GM12873 (cell line): ENCODE results near the gene BOLA3.

Source experiments
- CTCF ChIP-seq: IDR thresholded peaks from 2 replicates; pipeline ENCODE4 v1.5.1; 2012; ENCODE audit warnings: low read depth, mild to moderate bottlenecking, moderate library complexity, low read length, control low read depth; ENCODE audit not compliant: insufficient read depth; ENCODE audit errors: missing control alignments

The BOLA3 gene

DNA sequence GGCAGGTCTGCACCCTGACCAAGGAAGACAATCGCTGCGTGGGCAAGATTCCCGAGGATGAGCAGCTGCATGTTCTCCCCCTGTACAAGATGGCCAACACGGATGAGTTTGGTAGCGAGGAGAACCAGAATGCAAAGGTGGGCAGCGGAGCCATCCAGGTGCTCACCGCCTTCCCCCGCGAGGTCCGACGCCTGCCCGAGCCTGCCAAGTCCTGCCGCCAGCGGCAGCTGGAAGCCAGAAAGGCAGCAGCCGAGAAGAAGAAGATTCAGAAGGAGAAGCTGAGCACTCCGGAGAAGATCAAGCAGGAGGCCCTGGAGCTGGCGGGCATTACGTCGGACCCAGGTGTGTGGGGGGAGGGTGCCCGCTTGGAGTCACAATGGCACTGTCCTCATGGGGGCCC, 48.4 kb downstream of the BOLA3 start:
- no peak for TF ChIP-seq CTCF

- TF ChIP-seq CTCF, result no peak
These were observed 50.1 kb downstream of the BOLA3 start for GRCh38 chr2:74097574-74097973.

- TF ChIP-seq CTCF, result no peak
These were observed 51.7 kb downstream of the BOLA3 start for GRCh38 chr2:74096052-74096451.

DNA sequence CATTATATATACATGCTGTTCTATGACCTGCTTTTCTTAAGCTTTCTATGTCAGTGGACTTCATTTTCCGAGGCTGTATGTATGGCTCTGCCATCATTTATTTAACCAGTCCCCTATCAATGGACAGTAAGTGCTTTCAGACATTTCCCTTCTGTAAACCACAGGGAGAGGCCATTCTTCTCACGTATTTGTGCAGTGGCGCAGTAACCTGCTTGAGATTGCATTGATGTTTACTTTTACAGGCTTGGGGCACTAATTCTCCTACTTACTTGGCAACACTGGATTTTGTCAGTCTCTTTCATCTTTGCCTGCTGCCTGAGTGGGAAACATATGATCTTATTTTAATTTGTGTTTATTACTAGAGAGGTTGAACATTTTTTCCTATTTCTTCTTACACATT, 52.1 kb downstream of the BOLA3 start:
- TF ChIP-seq CTCF, result no peak

- no peak for TF ChIP-seq CTCF
These were observed 53.4 kb downstream of the BOLA3 start for GRCh38 chr2:74094291-74094690.

- no peak for TF ChIP-seq CTCF
These were observed 53.9 kb downstream of the BOLA3 start for GRCh38 chr2:74093840-74094239.

DNA sequence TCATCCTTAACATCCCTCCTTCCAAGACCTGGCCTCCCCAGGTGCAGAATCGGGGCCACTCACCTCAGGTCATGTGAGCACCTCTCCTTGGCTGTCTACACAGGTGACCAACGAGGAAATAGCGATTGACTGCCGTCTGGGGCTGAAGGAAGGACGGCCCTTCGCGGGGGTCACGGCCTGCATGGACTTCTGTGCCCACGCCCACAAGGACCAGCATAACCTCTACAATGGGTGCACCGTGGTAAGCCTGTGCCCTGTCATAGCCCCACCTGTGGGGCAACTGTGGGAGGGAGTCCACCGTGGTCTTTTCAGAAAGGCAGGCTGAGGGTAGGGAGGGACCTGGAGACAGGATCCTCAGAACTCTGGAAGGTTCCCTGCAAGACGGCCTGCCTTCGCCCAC, 54.3 kb downstream of the BOLA3 start:
- no peak for TF ChIP-seq CTCF
